ENCODE measurements around the gene SLC9A6. TPM values are rescaled to one million over a fixed set of nuclear protein-coding genes. Genes with fewer than 3 reads are reported as not detected.
A peak's percentile ranks its signal among the peaks of the same experiment; 100 is the strongest.
"Not testable (repeated sequence)": the region's sequence is repeated elsewhere in the genome, so short reads cannot be mapped to it uniquely, and the experiment has no call there.

Gene SLC9A6
- total RNA-seq, 2 experiments from 2014 or later, result 14.5 to 15.7 TPM

- ATAC-seq, result no peak
- Mint-ChIP-seq H3K4me3 (no peak overlapping the region), H3K27ac (no peak overlapping the region)
Measured at GRCh38 chrX:136059350-136059749, 74.1 kb downstream of the SLC9A6 start.

GRCh38 chrX:136061286-136061685 lies 76.1 kb downstream of the SLC9A6 start:
- Mint-ChIP-seq H3K4me1 (peaks cover 15% of the 10 kb centered on the region), H3K27me3 (peaks cover 3% of the 10 kb centered on the region), H3K4me3 (no peak overlapping the region), H3K9me3 (ENCODE audit: low read depth) (no peaks in the 10 kb centered on the region), H3K36me3 (no peaks in the 10 kb centered on the region), H3K27ac (no peak overlapping the region)
- no peak for ATAC-seq
- DNase-seq, result no peak
- CTCF ChIA-PET, result no interaction called here

More at GRCh38 chrX:136059350-136059749, 74.1 kb downstream of the SLC9A6 start:
- Mint-ChIP-seq H3K36me3 (no peaks in the 10 kb centered on the region), H3K9me3 (ENCODE audit: low read depth) (no peaks in the 10 kb centered on the region), H3K27me3 (no peaks in the 10 kb centered on the region), H3K4me1 (peaks cover 7% of the 10 kb centered on the region)
- CTCF ChIA-PET, result no interaction called here
- no peak for DNase-seq

DNA sequence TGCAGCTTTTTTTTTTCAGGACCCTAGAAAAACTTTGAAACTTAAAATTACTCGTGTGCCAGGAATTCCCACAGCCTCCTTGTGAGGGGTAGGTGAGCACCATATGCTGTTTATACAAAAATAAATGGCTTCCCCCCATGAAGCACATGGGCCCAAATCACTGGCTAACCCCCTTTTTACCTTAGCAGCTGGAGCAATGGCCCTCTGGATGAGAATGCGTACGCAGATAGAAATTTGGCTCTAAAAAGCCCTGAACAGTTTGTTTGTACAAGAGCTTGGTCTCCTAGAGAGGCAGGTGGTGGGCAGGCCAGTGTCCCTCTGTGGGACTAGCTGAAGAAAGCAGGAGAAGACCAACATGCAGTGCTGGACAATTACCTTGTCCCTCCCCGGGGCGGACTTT lies 76.5 kb downstream of the SLC9A6 start:
- CTCF ChIA-PET, result no interaction called here
- peaks cover 11% of the 10 kb centered on the region for H3K4me1 Mint-ChIP-seq
- H3K4me3 Mint-ChIP-seq, result no peak overlapping the region
- no peaks in the 10 kb centered on the region for H3K9me3 Mint-ChIP-seq (ENCODE audit: low read depth)
- no peak overlapping the region for H3K27ac Mint-ChIP-seq
- DNase-seq (no peak), ATAC-seq (no peak)
- H3K36me3 Mint-ChIP-seq, result no peaks in the 10 kb centered on the region
- peaks cover 3% of the 10 kb centered on the region for H3K27me3 Mint-ChIP-seq

GRCh38 chrX:136063340-136064079 lies 78.3 kb downstream of the SLC9A6 start:
- Mint-ChIP-seq H3K4me3 (no peak overlapping the region), H3K36me3 (no peaks in the 10 kb centered on the region), H3K9me3 (ENCODE audit: low read depth) (no peaks in the 10 kb centered on the region), H3K27me3 (peaks cover 3% of the 10 kb centered on the region), H3K27ac (no peak overlapping the region), H3K4me1 (peaks cover 7% of the 10 kb centered on the region)
- CTCF ChIA-PET, result no interaction called here
- DNase-seq (no peak), ATAC-seq (no peak)

DNA sequence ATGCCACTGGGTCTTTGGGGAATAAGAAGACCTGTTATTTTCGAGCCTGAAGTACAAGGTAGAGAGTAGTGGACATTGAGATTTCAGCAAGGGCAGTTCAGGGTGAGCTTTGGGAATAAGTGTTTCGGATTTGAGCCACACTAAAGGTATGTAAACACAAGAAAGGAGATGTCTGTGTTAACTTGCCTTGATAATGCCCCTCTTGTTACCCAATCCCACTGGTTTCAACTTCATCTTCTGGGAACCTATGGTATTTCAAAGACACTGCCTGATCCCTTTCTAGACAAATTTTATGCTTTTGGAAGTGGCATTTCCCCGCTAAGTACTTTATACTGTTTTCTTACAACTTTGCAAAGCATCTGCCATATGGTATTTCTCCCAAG lies 79.4 kb downstream of the SLC9A6 start:
- CTCF ChIA-PET, result no interaction called here
- no peak for DNase-seq
- Mint-ChIP-seq H3K27ac (no peak overlapping the region), H3K4me3 (no peak overlapping the region), H3K4me1 (peaks cover 8% of the 10 kb centered on the region), H3K27me3 (peaks cover 3% of the 10 kb centered on the region), H3K9me3 (ENCODE audit: low read depth) (no peaks in the 10 kb centered on the region), H3K36me3 (no peaks in the 10 kb centered on the region)
- ATAC-seq, result no peak

- H3K27ac Mint-ChIP-seq, result no peak overlapping the region
- no peaks in the 10 kb centered on the region for H3K9me3 Mint-ChIP-seq (ENCODE audit: low read depth)
- H3K36me3 Mint-ChIP-seq, result no peaks in the 10 kb centered on the region
- H3K4me1 Mint-ChIP-seq, result peaks cover 10% of the 10 kb centered on the region
- no peak overlapping the region for H3K4me3 Mint-ChIP-seq
- ATAC-seq (peak; percentile 12), DNase-seq (no peak)
- peaks cover 3% of the 10 kb centered on the region for H3K27me3 Mint-ChIP-seq
- CTCF ChIA-PET, result no interaction called here
Measured at GRCh38 chrX:136065044-136065671, 79.9 kb downstream of the SLC9A6 start.

DNA sequence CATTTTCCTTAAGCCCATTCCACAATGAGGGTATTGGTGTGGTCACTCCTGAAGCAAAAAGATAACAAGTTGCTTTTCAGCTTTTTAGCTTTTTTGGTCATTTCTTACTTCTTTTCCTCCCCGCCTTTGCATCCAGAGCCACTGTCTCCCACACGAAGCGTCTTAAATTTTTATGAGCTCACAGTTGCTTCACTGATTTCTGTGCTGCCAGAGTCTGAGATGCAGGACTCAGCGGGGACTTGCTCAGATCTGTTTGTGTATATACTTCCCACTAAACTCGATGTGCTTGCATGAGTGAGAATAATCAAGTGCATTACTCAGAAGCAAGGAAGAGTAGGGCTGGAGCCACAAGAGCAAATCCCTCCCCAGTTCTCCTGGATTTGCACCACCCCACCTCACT lies 81.9 kb downstream of the SLC9A6 start:
- H3K9me3 Mint-ChIP-seq (ENCODE audit: low read depth), result no peaks in the 10 kb centered on the region
- no peak overlapping the region for H3K27ac Mint-ChIP-seq
- DNase-seq (no peak), ATAC-seq (no peak)
- no peak overlapping the region for H3K4me3 Mint-ChIP-seq
- peaks cover 3% of the 10 kb centered on the region for H3K27me3 Mint-ChIP-seq
- H3K36me3 Mint-ChIP-seq, result no peaks in the 10 kb centered on the region
- H3K4me1 Mint-ChIP-seq, result peaks cover 19% of the 10 kb centered on the region
- CTCF ChIA-PET, result no interaction called here

DNA sequence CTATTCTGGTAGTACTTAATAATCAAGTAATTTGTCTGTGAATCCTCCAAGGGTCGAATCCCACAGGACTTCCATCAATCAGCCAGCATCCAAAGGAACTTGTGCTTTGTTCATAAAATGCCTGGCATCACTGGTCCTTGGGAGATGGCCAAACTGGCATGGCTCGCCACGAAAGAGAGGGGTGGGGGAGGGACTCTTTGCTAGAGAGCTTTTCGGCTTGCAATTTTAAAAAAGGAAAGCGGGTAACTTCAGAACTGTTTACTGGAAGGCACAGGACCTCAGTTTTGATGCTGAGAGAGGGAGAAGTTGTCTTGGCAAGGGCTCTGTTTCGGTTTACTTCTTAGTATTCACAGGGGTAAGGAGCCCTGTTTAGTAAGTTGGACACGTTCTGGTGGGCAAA lies 82.7 kb downstream of the SLC9A6 start:
- ATAC-seq, result no peak
- no peak overlapping the region for H3K4me3 Mint-ChIP-seq

DNA sequence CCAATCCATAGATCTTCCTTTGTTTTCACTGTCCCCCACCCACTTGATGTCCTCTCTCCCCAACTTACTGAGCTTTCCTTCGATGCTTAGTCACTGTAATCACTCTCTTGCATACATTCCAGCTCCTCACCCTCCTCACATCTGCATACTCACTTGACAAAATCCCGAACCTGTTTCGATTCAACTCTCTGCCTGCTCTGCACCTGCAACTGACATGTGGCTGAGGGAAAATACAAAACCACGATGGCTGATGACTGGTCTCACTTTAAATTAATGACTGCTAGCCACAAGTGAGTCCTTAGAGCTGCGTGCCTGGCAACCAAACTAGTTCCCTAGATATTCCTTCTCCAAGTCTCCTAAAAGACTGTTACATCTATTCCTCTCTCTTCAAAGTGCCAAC lies 91.7 kb downstream of the SLC9A6 start:
- DNase-seq, result no peak
- CTCF ChIA-PET, result no interaction called here
- Mint-ChIP-seq H3K4me3 (no peak overlapping the region), H3K9me3 (ENCODE audit: low read depth) (no peaks in the 10 kb centered on the region), H3K36me3 (no peaks in the 10 kb centered on the region), H3K27me3 (peaks cover 15% of the 10 kb centered on the region), H3K27ac (no peak overlapping the region), H3K4me1 (no peaks in the 10 kb centered on the region)
- ATAC-seq, result no peak

More for the DNA sequence above, 82.7 kb downstream of the SLC9A6 start:
- Mint-ChIP-seq H3K27me3 (peaks cover 3% of the 10 kb centered on the region), H3K4me1 (peaks cover 19% of the 10 kb centered on the region), H3K9me3 (ENCODE audit: low read depth) (no peaks in the 10 kb centered on the region), H3K27ac (no peak overlapping the region), H3K36me3 (no peaks in the 10 kb centered on the region)
- no peak for DNase-seq
- CTCF ChIA-PET, result interaction anchor here (1.0 kb wide), 1 partner anchor 18 kb away, joined by 3 read pairs; no protein-coding TSS in a partner anchor

DNA sequence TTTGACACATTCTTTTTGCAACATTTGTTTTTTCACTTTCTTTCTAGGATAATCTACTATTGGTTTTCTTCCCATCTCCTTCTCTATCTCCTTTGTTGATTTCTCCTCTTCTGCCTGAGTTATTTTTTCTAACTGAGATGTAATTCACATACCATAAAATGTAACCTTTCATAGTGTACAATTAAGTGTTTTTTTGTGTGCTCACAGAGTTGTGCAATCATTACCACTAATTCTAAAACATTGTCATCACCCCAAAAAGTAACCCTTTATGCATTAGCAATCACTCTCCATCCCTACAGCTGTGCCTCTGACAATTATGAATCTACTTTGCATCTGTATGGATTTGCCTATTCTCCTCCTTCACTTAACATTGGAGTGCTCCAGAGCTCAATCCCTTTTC lies 95.5 kb downstream of the SLC9A6 start:
- Mint-ChIP-seq H3K27me3 (peaks cover 15% of the 10 kb centered on the region), H3K4me1 (no peaks in the 10 kb centered on the region)
- ATAC-seq, result no peak

DNA sequence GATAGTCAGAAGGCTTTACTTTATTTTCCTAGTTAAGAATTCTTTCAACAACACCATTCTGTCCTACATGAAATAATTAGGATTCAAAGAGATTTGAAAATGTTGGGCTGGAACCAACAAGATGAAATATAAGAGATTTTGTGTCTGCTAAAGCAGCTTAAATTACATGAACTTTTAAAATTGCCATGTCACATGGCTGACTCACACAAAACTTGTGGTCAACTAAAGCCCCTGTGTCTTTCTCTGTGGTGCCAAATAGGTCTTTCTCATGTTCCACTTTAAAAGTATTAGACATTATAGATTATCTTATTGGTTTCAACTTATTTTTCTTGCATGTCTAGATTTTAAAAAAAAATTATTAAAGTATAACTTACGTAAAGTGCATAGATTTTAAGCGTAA lies 101.3 kb downstream of the SLC9A6 start:
- DNase-seq (no peak), ATAC-seq (no peak)
- no peaks in the 10 kb centered on the region for H3K36me3 Mint-ChIP-seq
- H3K4me1 Mint-ChIP-seq, result no peaks in the 10 kb centered on the region
- H3K9me3 Mint-ChIP-seq (ENCODE audit: low read depth), result no peaks in the 10 kb centered on the region
- CTCF ChIA-PET, result interaction anchor here (0.7 kb wide), 1 partner anchor 18 kb away, joined by 3 read pairs; no protein-coding TSS in a partner anchor
- no peak overlapping the region for H3K4me3 Mint-ChIP-seq
- H3K27me3 Mint-ChIP-seq, result no peaks in the 10 kb centered on the region
- H3K27ac Mint-ChIP-seq, result no peak overlapping the region

More for the DNA sequence above, 95.5 kb downstream of the SLC9A6 start:
- Mint-ChIP-seq H3K4me3 (no peak overlapping the region), H3K9me3 (ENCODE audit: low read depth) (no peaks in the 10 kb centered on the region), H3K27ac (no peak overlapping the region), H3K36me3 (no peaks in the 10 kb centered on the region)
- CTCF ChIA-PET, result no interaction called here
- DNase-seq, result no peak

- CTCF ChIA-PET, result interaction anchor here (0.6 kb wide), 1 partner anchor 508 kb away, joined by 3 read pairs; no protein-coding TSS in a partner anchor
- H3K27me3 Mint-ChIP-seq; H3K36me3 Mint-ChIP-seq; ATAC-seq; H3K9me3 Mint-ChIP-seq (ENCODE audit: low read depth); H3K4me1 Mint-ChIP-seq; H3K27ac Mint-ChIP-seq; DNase-seq; H3K4me3 Mint-ChIP-seq: not testable (repeated sequence)
Measured at GRCh38 chrX:136091898-136092297, 106.7 kb downstream of the SLC9A6 start.

DNA sequence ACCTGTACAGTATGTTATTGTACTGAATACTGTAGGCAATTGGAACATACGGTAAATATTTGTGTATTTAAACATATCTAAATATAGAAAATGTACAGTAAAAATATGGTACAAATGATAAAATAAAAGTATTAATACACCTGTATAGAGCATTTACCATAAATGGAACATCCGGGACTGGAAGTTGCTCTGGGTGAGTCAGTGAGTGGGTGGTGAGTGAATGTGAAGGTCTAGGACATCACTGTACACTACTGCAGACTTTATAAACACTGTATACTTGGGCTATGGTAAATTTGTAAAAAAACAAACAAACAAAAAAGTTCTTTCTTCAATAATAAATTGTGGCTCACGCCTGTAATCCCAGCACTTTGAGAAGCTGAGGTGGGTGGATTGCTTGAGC lies 109.7 kb downstream of the SLC9A6 start:
- Mint-ChIP-seq H3K27me3 (no peaks in the 10 kb centered on the region), H3K27ac (no peak overlapping the region), H3K9me3 (ENCODE audit: low read depth) (no peaks in the 10 kb centered on the region), H3K4me1 (no peaks in the 10 kb centered on the region), H3K36me3 (no peaks in the 10 kb centered on the region), H3K4me3 (no peak overlapping the region)
- DNase-seq (no peak), ATAC-seq (no peak)
- CTCF ChIA-PET, result no interaction called here

All from activated CD8-positive, alpha-beta memory T cell treated with anti-CD3 and anti-CD28 coated beads, Interleukin-2, amount 10 ng/mL, durations not matched to agents 7 days and 5 days (primary cell).